ENCODE results near the gene SCARB1.

The SCARB1 gene

DNA sequence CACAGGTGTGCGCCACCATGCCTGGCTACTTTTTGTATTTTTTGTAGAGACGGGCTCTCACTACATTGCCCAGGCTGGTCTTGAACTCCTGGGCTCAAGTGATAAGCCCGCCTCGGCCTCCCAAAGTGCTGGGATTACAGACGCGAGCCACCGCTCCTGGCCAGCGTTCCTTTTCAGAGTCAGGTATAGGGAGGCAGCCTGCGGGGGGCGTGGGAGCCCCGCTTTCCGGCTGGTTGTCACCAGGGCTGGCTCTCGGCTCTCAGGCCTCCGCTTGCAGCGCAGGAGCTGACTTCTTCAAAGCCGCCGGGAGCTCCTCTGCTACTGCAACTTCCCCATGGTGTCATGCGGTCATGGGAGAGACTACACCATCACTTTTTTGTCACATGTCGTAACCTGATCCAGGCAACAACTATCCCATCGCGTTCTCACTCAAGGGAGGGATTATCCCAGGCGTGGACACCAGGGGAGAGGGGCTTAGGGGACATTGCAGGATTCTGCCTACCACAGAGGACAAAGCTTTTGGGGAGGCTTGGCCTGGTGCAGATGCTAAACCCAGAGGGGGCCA, 129.4 kb downstream of the SCARB1 start:
- no peak for DNase-seq (ENCODE audit: low read depth in 3 of 3, low spot score in 1 of 3)

DNA sequence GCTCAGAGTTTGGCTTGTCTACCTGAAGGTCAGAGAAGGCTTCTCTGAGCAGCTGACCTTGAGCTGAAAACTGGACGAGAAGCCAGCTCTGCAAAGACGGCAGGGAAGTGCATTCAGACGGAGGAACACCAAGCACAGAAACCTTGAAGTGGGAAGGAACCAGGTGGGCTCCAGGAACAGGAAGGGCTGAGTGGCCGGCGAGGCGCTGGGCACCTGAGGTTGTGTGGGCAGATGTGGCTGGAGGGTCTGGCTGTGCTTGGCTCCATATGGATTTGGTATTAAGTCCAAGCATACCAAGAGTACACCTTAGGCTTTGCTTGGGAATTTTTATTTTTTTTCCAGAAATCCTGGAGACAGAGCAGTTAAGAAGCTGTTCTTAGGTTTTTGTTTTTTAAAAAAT, 130.6 kb downstream of the SCARB1 start:
- no peak for DNase-seq (ENCODE audit: low read depth in 3 of 3, low spot score in 1 of 3)

DNA sequence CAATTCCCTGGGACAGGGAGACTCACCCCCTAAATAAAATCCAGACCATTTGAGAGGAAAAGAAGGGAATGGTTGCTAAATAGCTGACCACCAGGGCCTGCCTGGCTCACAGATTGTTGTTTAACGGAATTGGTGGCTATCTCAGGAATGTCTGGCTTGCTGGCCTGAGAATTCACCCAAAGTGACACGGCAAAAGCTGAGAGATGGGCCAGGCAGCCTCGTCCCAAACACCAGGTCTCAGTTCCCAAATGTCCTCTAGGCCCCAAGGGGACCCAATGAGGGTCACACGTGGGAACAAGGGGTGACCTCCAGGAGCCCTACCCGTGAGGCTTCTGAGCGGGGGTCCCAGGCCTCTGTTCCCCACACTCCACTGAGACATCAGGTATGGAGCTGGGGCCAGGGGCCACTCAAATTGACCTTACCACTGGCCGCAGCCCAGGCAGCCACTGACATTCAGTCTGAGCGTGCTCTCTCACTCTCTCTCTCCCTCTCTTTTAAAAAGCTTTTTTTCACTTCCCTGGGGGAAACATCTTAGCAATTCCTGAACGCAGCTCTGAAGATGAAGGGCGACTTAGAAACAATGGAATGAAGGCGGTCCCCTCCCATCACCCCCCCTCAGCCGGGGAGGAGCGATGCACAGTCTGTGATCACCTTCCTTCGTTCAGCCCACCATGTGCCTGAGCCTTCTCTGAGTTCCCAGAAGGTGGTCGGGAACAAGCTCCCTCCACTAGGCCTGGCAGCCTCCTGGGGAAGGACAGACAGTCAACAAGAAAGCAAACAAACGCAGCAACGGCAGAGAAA, 131.2 kb downstream of the SCARB1 start:
- DNase-seq (ENCODE audit: low read depth in 3 of 3, low spot score in 1 of 3), result no peak

DNA sequence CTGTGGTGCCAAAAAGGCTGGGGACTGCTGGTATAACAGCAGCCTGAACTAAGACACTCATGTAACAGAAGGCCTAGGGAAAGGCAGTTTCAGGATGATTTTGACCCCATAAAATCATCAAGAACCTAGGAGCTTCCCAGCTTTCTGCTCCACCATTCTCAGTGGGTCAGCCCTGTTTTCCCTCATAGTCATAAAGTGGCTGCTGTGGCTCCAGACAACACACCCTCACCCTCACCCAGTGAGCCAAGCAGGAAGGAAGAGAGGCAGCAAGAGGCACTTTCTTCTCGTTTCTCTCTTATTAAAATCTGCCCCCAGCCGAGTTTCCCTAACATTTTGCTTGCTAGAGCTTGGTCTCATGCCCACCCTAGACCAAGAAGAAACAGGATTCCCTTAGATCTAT, 131.8 kb downstream of the SCARB1 start:
- DNase-seq (ENCODE audit: low read depth in 3 of 3, low spot score in 1 of 3), result no peak

DNA sequence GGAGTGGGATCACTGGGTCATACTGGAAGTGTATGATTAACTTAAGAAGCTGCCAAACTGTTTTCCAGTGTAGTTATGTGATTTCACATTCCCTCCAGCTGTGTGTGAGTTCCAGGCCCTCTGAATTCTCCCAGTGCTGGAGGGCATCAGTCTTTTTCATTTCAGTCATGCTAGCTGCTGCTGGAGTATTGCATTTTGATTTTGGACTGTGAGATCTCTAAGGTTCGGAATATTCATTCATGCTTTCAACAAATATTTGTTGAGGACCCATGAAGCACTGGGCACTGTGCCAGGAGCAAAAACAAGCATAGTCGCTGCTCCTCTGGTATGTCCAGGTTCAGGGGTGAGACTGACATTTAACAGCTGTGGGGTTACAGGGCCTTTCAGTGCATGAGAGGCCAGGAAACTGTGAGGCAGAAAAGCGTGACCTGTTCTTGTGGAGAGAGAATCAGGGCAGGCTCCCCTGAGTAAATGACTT, 133.2 kb downstream of the SCARB1 start:
- no peak for DNase-seq (ENCODE audit: low read depth in 3 of 3, low spot score in 1 of 3)

DNA sequence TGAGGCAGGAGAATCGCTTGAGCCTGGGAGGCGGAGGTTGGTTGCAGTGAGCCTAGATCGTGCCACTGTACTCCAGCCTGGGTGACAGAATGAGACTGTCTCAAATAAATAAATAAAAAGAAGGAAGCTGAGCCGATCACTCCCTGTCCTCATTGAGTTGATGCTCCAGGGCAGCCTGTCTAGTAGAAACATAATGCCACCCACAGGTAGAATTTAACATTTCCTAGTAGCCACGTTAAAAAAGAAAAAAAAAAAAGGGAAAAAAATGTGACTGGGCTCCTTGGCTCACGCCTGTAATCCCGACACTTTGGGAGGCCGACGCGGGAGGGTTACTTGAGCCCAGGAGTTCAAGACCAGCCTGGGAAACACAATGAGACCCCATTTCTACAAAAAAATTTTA, 135.7 kb downstream of the SCARB1 start:
- no peak for DNase-seq (ENCODE audit: low read depth in 3 of 3, low spot score in 1 of 3)

DNA sequence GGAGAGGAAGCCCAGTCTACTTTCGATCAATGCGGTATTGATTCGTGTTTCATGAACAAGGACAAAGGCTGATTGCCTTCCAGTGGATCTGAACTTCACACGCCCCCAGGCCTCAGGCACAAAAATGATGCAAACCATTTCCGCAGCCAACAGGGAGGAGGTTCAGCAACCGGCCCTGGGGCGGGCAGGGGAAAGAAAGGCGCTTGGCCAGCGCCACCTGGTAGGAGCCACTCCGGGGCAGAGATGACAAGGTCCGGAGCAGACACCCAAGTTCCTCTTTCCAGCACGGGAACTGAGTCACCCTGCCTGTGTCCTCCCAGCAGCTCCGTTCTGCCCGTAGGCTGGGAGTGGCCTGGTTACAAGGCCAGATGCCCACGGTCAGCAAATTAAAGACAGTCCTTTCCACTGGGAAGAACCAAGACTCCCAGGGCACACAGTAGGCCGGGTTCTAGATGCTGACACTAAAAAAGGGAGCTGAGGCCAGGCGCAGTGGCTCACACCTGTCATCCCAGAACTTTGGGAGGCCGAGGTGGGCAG, 136.3 kb downstream of the SCARB1 start:
- DNase-seq (ENCODE audit: low read depth in 3 of 3, low spot score in 1 of 3), result no peak
